ENCODE results near the gene USB1. TPM values are rescaled to one million over a fixed set of nuclear protein-coding genes. Genes with fewer than 3 reads are reported as not detected.

Gene USB1
- total RNA-seq, 1 experiment from 2014 or later: 73.1 TPM

DNA sequence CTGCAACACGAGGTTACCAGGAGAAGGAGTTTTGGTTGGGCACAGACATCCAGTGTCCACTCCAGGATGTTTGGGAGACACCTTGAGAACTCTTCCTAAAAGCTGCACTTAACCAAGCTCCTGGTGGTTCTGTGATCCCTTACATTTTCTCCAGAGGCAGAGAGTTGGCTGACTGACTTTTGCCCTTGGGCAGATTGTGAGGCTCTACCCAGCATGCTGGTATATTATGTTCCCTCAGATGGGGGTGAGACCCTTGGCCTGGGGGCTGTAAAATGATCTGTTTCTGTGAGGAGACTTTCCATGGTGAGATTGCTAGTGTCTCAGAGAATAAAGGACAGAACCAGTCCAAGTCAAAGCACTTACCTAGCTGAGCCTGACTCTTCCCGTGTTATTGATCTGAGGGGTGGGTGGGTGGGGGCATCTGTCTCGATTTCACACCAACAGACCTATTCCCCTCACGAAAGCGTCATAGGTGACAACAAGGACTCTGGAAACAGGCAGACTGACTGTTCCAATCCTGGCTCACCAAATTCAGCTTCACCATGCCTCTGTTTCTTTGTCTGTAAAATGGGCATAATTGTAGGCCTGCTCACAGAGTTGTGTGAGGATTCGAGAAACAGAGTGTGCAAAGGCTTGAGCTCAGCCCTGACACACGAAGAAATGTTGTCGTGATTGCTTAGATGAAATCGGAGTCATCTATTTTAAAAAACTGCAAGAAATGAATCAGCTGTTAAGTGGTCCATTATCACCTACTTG is 12.2 kb downstream of the USB1 start (continued):
- no peak for TF ChIP-seq REST (IDR thresholded peaks at IDR 0.05; ENCODE audit: low read depth)

DNA sequence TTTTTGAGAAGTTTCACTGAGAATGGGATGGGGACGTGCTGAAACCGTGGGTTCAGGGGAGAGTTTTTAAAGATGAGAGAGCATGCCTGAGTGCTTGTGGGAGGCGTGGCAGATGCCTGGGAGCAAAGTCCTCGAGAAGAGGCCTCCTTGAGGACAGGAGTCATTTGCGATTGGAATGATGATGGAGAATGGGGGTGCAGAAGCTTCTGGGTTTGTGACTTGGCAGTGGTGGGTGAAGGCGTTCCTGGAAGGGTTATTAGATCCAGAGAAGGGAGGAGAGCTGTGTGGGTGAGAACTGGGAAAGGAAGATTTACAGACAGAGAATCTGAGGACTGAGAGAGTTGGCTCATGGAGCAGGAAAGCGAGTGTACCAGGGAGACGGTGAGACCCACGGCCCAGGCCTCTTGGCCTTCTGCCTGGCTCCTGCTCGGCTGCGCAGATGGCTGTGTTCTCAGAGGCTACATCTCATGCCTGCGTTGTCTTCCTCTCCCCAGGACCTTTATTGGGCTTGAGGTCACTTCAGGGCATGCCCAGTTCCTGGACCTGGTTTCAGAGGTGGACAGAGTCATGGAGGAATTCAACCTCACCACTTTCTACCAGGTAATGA is 15.7 kb downstream of the USB1 start:
- H2AFZ ChIP-seq (ENCODE audit: low read depth, low read length, poor library complexity, severe bottlenecking): no peak overlapping the region
- RAD21 ChIA-PET (ENCODE audit: low non-redundant PET in 1 of 2, low total read pairs in 2 of 2, uncharacterized antibody in 2 of 2, unreplicated experiment in 2 of 2): no interaction called here
- H3K4me2 ChIP-seq (ENCODE audit: low read length): no peak overlapping the region
- H3K79me2 ChIP-seq (ENCODE audit: insufficient read depth, low read length): no peaks in the 10 kb centered on the region
- H3K4me3 ChIP-seq (replicated peaks in 1 of 2; ENCODE audit: low read depth in 1 of 2, low read length in 2 of 2): no peak overlapping the region
- intact Hi-C loops (cut with micrococcal nuclease): no loop called here
- H3K36me3 ChIP-seq (ENCODE audit: control insufficient read depth in 1 of 2, insufficient read depth in 2 of 2, low read length in 2 of 2): peaks cover 2 to 7% of the 10 kb centered on the region in 2 experiments; a peak in 3 of 4 replicates
- H3K4me1 ChIP-seq (ENCODE audit: control insufficient read depth in 1 of 2, insufficient read depth in 2 of 2, low read length in 2 of 2): peaks cover 3 to 6% of the 10 kb centered on the region in 2 experiments; a peak in 3 of 4 replicates
- H3K9ac ChIP-seq (ENCODE audit: low read length): no peak overlapping the region
- POLR2A ChIA-PET: no interaction called here
- no TSS peak for BruUV-seq (replicated peaks)
- no peak overlapping the region for H3K27ac ChIP-seq (ENCODE audit: low read depth, low read length)
- ATAC-seq: no peak
- no peaks in the 10 kb centered on the region for H3K27me3 ChIP-seq (ENCODE audit: insufficient read depth, low read length)
- no peaks in the 10 kb centered on the region for H3K9me2 ChIP-seq (ENCODE audit: insufficient read depth)
- no peaks in the 10 kb centered on the region for H3K9me3 ChIP-seq (ENCODE audit: control insufficient read depth in 1 of 2, insufficient read depth in 1 of 2, low read depth in 1 of 2, low read length in 2 of 2)
- DNase-seq (ENCODE audit: low read depth, low spot score): no peak
- CTCF ChIA-PET: no interaction called here
- no peaks in the 10 kb centered on the region for H4K20me1 ChIP-seq (ENCODE audit: insufficient read depth)
- no peak for TF ChIP-seq CEBPB (IDR thresholded peaks at IDR 0.05; ENCODE audit: low read depth)
- TF ChIP-seq MAX (IDR thresholded peaks at IDR 0.05): no peak
- TF ChIP-seq SP1 (IDR thresholded peaks at IDR 0.05; ENCODE audit: low read depth): no peak
- TF ChIP-seq, protein P1, sequence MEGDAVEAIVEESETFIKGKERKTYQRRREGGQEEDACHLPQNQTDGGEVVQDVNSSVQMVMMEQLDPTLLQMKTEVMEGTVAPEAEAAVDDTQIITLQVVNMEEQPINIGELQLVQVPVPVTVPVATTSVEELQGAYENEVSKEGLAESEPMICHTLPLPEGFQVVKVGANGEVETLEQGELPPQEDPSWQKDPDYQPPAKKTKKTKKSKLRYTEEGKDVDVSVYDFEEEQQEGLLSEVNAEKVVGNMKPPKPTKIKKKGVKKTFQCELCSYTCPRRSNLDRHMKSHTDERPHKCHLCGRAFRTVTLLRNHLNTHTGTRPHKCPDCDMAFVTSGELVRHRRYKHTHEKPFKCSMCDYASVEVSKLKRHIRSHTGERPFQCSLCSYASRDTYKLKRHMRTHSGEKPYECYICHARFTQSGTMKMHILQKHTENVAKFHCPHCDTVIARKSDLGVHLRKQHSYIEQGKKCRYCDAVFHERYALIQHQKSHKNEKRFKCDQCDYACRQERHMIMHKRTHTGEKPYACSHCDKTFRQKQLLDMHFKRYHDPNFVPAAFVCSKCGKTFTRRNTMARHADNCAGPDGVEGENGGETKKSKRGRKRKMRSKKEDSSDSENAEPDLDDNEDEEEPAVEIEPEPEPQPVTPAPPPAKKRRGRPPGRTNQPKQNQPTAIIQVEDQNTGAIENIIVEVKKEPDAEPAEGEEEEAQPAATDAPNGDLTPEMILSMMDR (IDR thresholded peaks at IDR 0.05 in 2 of 3, conservative IDR thresholded peaks at IDR 0.05 in 1 of 3; ENCODE audit: borderline replicate concordance in 1 of 3, insufficient read depth in 1 of 3, low read depth in 2 of 3, low read length in 2 of 3): no peak
- no peak for TF ChIP-seq ZNF274 (IDR thresholded peaks at IDR 0.05; ENCODE audit: low read depth, low read length)
- TF ChIP-seq CBX3 (IDR thresholded peaks at IDR 0.05; ENCODE audit: low read depth): no peak
- TF ChIP-seq ATF3 (IDR thresholded peaks at IDR 0.05): no peak
- no peak for TF ChIP-seq POLR2AphosphoS5 (IDR thresholded peaks at IDR 0.05; ENCODE audit: low read depth, low read length)
- TF ChIP-seq, protein P2, sequence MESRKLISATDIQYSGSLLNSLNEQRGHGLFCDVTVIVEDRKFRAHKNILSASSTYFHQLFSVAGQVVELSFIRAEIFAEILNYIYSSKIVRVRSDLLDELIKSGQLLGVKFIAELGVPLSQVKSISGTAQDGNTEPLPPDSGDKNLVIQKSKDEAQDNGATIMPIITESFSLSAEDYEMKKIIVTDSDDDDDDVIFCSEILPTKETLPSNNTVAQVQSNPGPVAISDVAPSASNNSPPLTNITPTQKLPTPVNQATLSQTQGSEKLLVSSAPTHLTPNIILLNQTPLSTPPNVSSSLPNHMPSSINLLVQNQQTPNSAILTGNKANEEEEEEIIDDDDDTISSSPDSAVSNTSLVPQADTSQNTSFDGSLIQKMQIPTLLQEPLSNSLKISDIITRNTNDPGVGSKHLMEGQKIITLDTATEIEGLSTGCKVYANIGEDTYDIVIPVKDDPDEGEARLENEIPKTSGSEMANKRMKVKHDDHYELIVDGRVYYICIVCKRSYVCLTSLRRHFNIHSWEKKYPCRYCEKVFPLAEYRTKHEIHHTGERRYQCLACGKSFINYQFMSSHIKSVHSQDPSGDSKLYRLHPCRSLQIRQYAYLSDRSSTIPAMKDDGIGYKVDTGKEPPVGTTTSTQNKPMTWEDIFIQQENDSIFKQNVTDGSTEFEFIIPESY (IDR thresholded peaks at IDR 0.05; ENCODE audit: extremely low read depth, insufficient replicate concordance, low read length): no peak
- TF ChIP-seq SRF (IDR thresholded peaks at IDR 0.05; ENCODE audit: low read depth): no peak
- no peak for TF ChIP-seq ZFX (IDR thresholded peaks at IDR 0.05)
- TF ChIP-seq TCF7L2 (IDR thresholded peaks at IDR 0.05; ENCODE audit: borderline replicate concordance, extremely low read depth, insufficient read depth, insufficient read length): no peak
- no peak for TF ChIP-seq RAD21 (IDR thresholded peaks at IDR 0.05; ENCODE audit: low read depth)
- TF ChIP-seq ELF1 (IDR thresholded peaks at IDR 0.05; ENCODE audit: borderline replicate concordance, low read depth): no peak
- TF ChIP-seq JUND (IDR thresholded peaks at IDR 0.05): no peak

All from HCT116 (cell line).